K562 (cell line): ENCODE measurements around the gene ARHGAP25. TPM values are rescaled to one million over a fixed set of nuclear protein-coding genes. Genes with fewer than 3 reads are reported as not detected.

ENCODE experiments used
- ATF1 ChIP-seq, 2 experiments: fragments of 450-650 bp in 1 of 2; IDR thresholded peaks; 2 replicates each; pipeline ENCODE4 v1.6.1; 2016; ENCODE audit warnings: missing compliant biosample characterization in 1 of 2, missing genetic modification characterization in 1 of 2
- ATF6 ChIP-seq: sonication (generic); formaldehyde crosslinking; IDR thresholded peaks from 2 replicates; pipeline ENCODE4 v1.4.0; 2020; ENCODE audit warnings: mild to moderate bottlenecking, missing genetic modification reagents
- ATF7 ChIP-seq: fragments of 450-650 bp; IDR thresholded peaks from 2 replicates; pipeline ENCODE4 v1.7.1; 2014; ENCODE audit warnings: mild to moderate bottlenecking, moderate library complexity
- BHLHE40 ChIP-seq: IDR thresholded peaks from 2 replicates; pipeline ENCODE4 v1.6.1; 2011; ENCODE audit warnings: low read length, improper control_type of control experiment
- BRD4 ChIP-seq: fragments of 200-600 bp; sonication (generic); IDR thresholded peaks from 2 replicates; pipeline ENCODE4 v1.6.1; 2017; ENCODE audit warnings: inconsistent platforms
- CBFA2T2 ChIP-seq: fragments of 450-650 bp; conservative IDR thresholded peaks from 2 replicates; pipeline ENCODE4 v1.6.1; 2017; ENCODE audit warnings: mild to moderate bottlenecking
- CBX1 ChIP-seq: sonication (generic); IDR thresholded peaks from 2 replicates; pipeline ENCODE4 v1.6.1; 2016; ENCODE audit warnings: antibody characterized with exemption, low read depth, mild to moderate bottlenecking
- DMBX1 ChIP-seq: fragments of 250-450 bp; sonication (Bioruptor Pico); IDR thresholded peaks from 2 replicates; pipeline ENCODE4 v1.8.0; 2022; ENCODE audit warnings: inconsistent platforms, mild to moderate bottlenecking, moderate library complexity, borderline replicate concordance
- ETV5 ChIP-seq: sonication (generic); formaldehyde crosslinking; IDR thresholded peaks from 2 replicates; pipeline ENCODE4 v1.4.0; 2020; ENCODE audit warnings: low read depth, mild to moderate bottlenecking, missing genetic modification reagents
- HDAC1 ChIP-seq, 2 experiments: fragments of 450-650 bp; IDR thresholded peaks; 2 replicates each; pipeline ENCODE4 v1.6.1; 2016 to 2017; ENCODE audit warnings: inconsistent platforms in 1 of 2, mild to moderate bottlenecking in 1 of 2, moderate library complexity in 1 of 2
- JUN ChIP-seq, 2 experiments: sonication (generic) in 1 of 2; formaldehyde crosslinking in 1 of 2; IDR thresholded peaks; 2 replicates each; pipeline versions ENCODE4 v1.6.1 to v1.8.0; 2012 to 2022; ENCODE audit warnings: borderline replicate concordance in 2 of 2, mild to moderate bottlenecking in 2 of 2, improper control_type of control experiment in 1 of 2, low read depth in 1 of 2, low read length in 1 of 2, missing genetic modification reagents in 1 of 2
- JUNB ChIP-seq: fragments of 450-650 bp; formaldehyde crosslinking; conservative IDR thresholded peaks from 2 replicates; pipeline ENCODE4 v1.4.0; 2020; ENCODE audit warnings: mild to moderate bottlenecking
- MYNN ChIP-seq, 2 experiments: sonication (generic); formaldehyde crosslinking in 1 of 2; IDR thresholded peaks; 2 replicates each; pipeline versions ENCODE4 v1.5.0 to v1.6.1; 2016 to 2020; ENCODE audit warnings: antibody characterized with exemption in 1 of 2, missing genetic modification reagents in 1 of 2
- NCOA1 ChIP-seq: fragments of 450-650 bp; IDR thresholded peaks from 2 replicates; pipeline ENCODE4 v1.6.1; 2016; ENCODE audit warnings: low read depth
- NR2C2 ChIP-seq, 2 experiments: fragments of 200-800 bp in 1 of 2; sonication (Bioruptor generic) in 1 of 2; sonication (generic) in 1 of 2; formaldehyde crosslinking in 1 of 2; IDR thresholded peaks; 2 replicates each; pipeline versions ENCODE4 v1.6.1 to v1.8.0; 2016 to 2022; ENCODE audit warnings: mild to moderate bottlenecking in 1 of 2, missing compliant biosample characterization in 1 of 2, missing genetic modification characterization in 1 of 2, missing genetic modification reagents in 1 of 2
- POLR2A ChIP-seq: fragments of 450-650 bp; conservative IDR thresholded peaks from 2 replicates; pipeline ENCODE4 v1.6.1; 2016
- RNF2 ChIP-seq: sonication (generic); IDR thresholded peaks from 2 replicates; pipeline ENCODE4 v1.6.1; 2016
- SMC3 ChIP-seq: conservative IDR thresholded peaks from 2 replicates; pipeline ENCODE4 v1.6.1; 2011; ENCODE audit warnings: low read depth, low read length, improper control_type of control experiment; ENCODE audit not compliant: insufficient read depth
- TBL1XR1 ChIP-seq, 2 experiments: IDR thresholded peaks; 2 replicates each; pipeline ENCODE4 v1.6.1; 2012; ENCODE audit warnings: improper control_type of control experiment in 2 of 2, low read length in 2 of 2, mild to moderate bottlenecking in 1 of 2
- TEAD1 ChIP-seq, 2 experiments: fragments of 450-650 bp in 1 of 2; sonication (generic) in 1 of 2; formaldehyde crosslinking; IDR thresholded peaks; 2 replicates each; pipeline versions ENCODE4 v1.4.0 to v1.8.0; 2020 to 2022; ENCODE audit warnings: mild to moderate bottlenecking in 2 of 2, missing genetic modification reagents in 1 of 2
- VEZF1 ChIP-seq: fragments of 200-800 bp; sonication (Bioruptor generic); IDR thresholded peaks from 2 replicates; pipeline ENCODE4 v1.6.1; 2017; ENCODE audit warnings: missing genetic modification characterization, missing compliant biosample characterization
- ZNF23 ChIP-seq: fragments of 250-450 bp; sonication (Bioruptor Pico); IDR thresholded peaks from 2 replicates; pipeline ENCODE4 v1.4.0; 2020; ENCODE audit warnings: mild to moderate bottlenecking
- ZNF584 ChIP-seq: fragments of 200-800 bp; sonication (Bioruptor generic); IDR thresholded peaks from 2 replicates; pipeline ENCODE4 v1.6.1; 2016; ENCODE audit warnings: low read depth, mild to moderate bottlenecking, missing genetic modification characterization, missing compliant biosample characterization
- polyA plus RNA-seq, 8 experiments: library from polyadenylated mRNA; depleted of rRNA in 4 of 8; stranded (reverse) in 5 of 8; unstranded in 3 of 8; fragments of >200 nt; fragmentation: Nextera tagmentation in 2 of 8; fragmentation: Illumina TruSeq in 1 of 8; extraction: Ambion mirVana in 2 of 8; extraction: Trizol in 1 of 8; gene quantifications; 2 replicates each; pipeline versions ENCODE4 v1.2.1 to v1.2.3, GENCODE V29; 2011 to 2014; ENCODE audit warnings: inconsistent platforms in 1 of 8, missing spikeins in 1 of 8
- total RNA-seq, 7 experiments: library from RNA; depleted of rRNA in 6 of 7; stranded (reverse); fragments of >200 nt in 6 of 7; fragmentation: Illumina TruSeq in 2 of 7; extraction: Trizol in 2 of 7; gene quantifications; 2 replicates each; pipeline versions ENCODE4 v1.2.1 to v1.2.3, GENCODE V29; 2011 to 2021; ENCODE audit warnings: low replicate concordance in 1 of 7

ARHGAP25 gene
- total and polyA plus RNA-seq, 9 of the 15 experiments (the other 6 are each of a cell fraction or from before 2014, with no cell fraction given): 4.9 to 14.8 (median 10.7) TPM

- TF ChIP-seq NR2C2 (CRISPR knock-in tag; IDR thresholded peaks at IDR 0.05) (0 out of 2 replicates have a peak, but pooled peaks have one; percentile 32), NR2C2 (tag; IDR thresholded peaks at IDR 0.05) (no peak; the same call in 1 of the 2 replicates), SMC3 (no peak), POLR2A (no peak), JUNB (CRISPR knock-in tag) (no peak), TBL1XR1 (IDR thresholded peaks at IDR 0.05; ENCODE audit: low read length in 2 of 2) (0 out of 4 replicates have a peak, but pooled peaks of 1 of the 2 experiments have one; percentile 5), CBFA2T2 (peak; percentile 68), BRD4 (no peak), ATF7 (0 out of 2 replicates have a peak, but pooled peaks have one; percentile 58), BHLHE40 (peak; percentile 98), DMBX1 (peak; percentile 18; the same call in 1 of the 2 replicates), ATF1 (CRISPR knock-in tag; IDR thresholded peaks at IDR 0.05) (no peak), ATF1 (tag; IDR thresholded peaks at IDR 0.05) (peak; percentile 71), NCOA1 (no peak), ZNF584 (CRISPR knock-in tag) (0 out of 2 replicates have a peak, but pooled peaks have one; percentile 51), ETV5 (CRISPR knock-in tag) (peak; percentile 80), HDAC1 (IDR thresholded peaks at IDR 0.05) (peak in 1 of 2 experiments; percentile 33; a peak in 1 of 4 replicates), ATF6 (CRISPR knock-in tag) (no peak), ZNF23 (CRISPR knock-in tag) (no peak), VEZF1 (peak; percentile 43; the same call in 1 of the 2 replicates), JUN (IDR thresholded peaks at IDR 0.05; ENCODE audit: borderline replicate concordance, low read depth, low read length) (no peak), JUN (CRISPR knock-in tag; IDR thresholded peaks at IDR 0.05; ENCODE audit: borderline replicate concordance) (no peak), MYNN (IDR thresholded peaks at IDR 0.05) (peak; percentile 60; the same call in 1 of the 2 replicates), MYNN (CRISPR knock-in tag; IDR thresholded peaks at IDR 0.05) (no peak), RNF2 (peak; percentile 59; the same call in 1 of the 2 replicates), CBX1 (no peak), TEAD1 (CRISPR knock-in tag; IDR thresholded peaks at IDR 0.05) (peak; percentile 96 to 98)
Measured at GRCh38 chr2:68828887-68829708, 94.5 kb downstream of the ARHGAP25 start (continued).
